Keratinocyte (primary cell): ENCODE results near the gene CAMK2D. TPM values are rescaled to one million over a fixed set of nuclear protein-coding genes. Genes with fewer than 3 reads are reported as not detected.

Experiments used
- DNase-seq: peaks from one replicate; pipeline ENCODE4 v3.0.0-alpha.2; 2011; ENCODE audit warnings: low read depth, missing footprints, low spot score
- FAIRE-seq: peaks from 2 replicates; lab custom pipeline; 2011; peaks lifted over from hg19 to GRCh38; lab: Jason Lieb, UNC
- H2AFZ ChIP-seq: 2 replicates; pipeline ENCODE4 v1.6.0; 2012; ENCODE audit warnings: low read length, control low read depth, inconsistent platforms; ENCODE audit not compliant: control insufficient read depth
- H3K27ac ChIP-seq: 2 replicates; pipeline ENCODE4 v1.5.1; 2011; ENCODE audit warnings: low read length; ENCODE audit not compliant: control insufficient read depth, insufficient read depth
- H3K27me3 ChIP-seq: 3 replicates; pipeline ENCODE4 v1.6.0; 2011; ENCODE audit warnings: low read length; ENCODE audit not compliant: control insufficient read depth, insufficient read depth; ENCODE audit errors: extremely low read depth
- H3K36me3 ChIP-seq, 2 experiments: 2 replicates in 1 of 2; 3 replicates in 1 of 2; pipeline ENCODE4 v1.5.1; 2011; ENCODE audit warnings: low read length in 2 of 2, mild to moderate bottlenecking in 1 of 2; ENCODE audit not compliant: control insufficient read depth in 2 of 2, insufficient read depth in 2 of 2; ENCODE audit errors: extremely low read depth in 1 of 2
- H3K4me1 ChIP-seq: 3 replicates; pipeline ENCODE4 v1.5.1; 2011; ENCODE audit warnings: low read length; ENCODE audit not compliant: control insufficient read depth, insufficient read depth; ENCODE audit errors: extremely low read depth
- H3K4me2 ChIP-seq: 3 replicates; pipeline ENCODE4 v1.6.0; 2011; ENCODE audit warnings: low read depth, low read length; ENCODE audit not compliant: control insufficient read depth, insufficient read depth; ENCODE audit errors: extremely low read depth
- H3K4me3 ChIP-seq, 3 experiments: fragments of 200-600 bp in 1 of 3; sonication (generic) in 1 of 3; 2 replicates in 2 of 3; 3 replicates in 1 of 3; pipeline ENCODE4 v1.5.1; 2011 to 2016; ENCODE audit warnings: low read length in 3 of 3, mild to moderate bottlenecking in 3 of 3, control low read depth in 2 of 3, inconsistent platforms in 1 of 3, low read depth in 1 of 3, mixed read lengths in 1 of 3, mixed run types in 1 of 3, moderate library complexity in 1 of 3; ENCODE audit not compliant: control insufficient read depth in 2 of 3, insufficient read depth in 2 of 3; ENCODE audit errors: extremely low read depth in 1 of 3
- H3K79me2 ChIP-seq: 2 replicates; pipeline ENCODE4 v1.6.0; 2012; ENCODE audit warnings: low read length; ENCODE audit not compliant: control insufficient read depth, insufficient read depth
- H3K9ac ChIP-seq: 3 replicates; pipeline ENCODE4 v1.6.0; 2011; ENCODE audit warnings: low read length; ENCODE audit not compliant: control insufficient read depth, insufficient read depth; ENCODE audit errors: extremely low read depth
- H3K9me1 ChIP-seq: 3 replicates; pipeline ENCODE4 v1.6.0; 2011; ENCODE audit warnings: low read length; ENCODE audit not compliant: control insufficient read depth, insufficient read depth; ENCODE audit errors: extremely low read depth
- H3K9me3 ChIP-seq: 2 replicates; pipeline ENCODE4 v1.5.1; 2012; ENCODE audit warnings: low read depth, low read length; ENCODE audit not compliant: control insufficient read depth
- H4K20me1 ChIP-seq: 3 replicates; pipeline ENCODE4 v1.6.0; 2011; ENCODE audit warnings: low read length; ENCODE audit not compliant: control insufficient read depth, insufficient read depth; ENCODE audit errors: extremely low read depth
- CTCF ChIP-seq, 3 experiments: IDR thresholded peaks in 1 of 3; conservative IDR thresholded peaks in 1 of 3; optimal IDR thresholded peaks in 1 of 3; 2 replicates in 2 of 3; 3 replicates in 1 of 3; pipeline versions ENCODE3 to v1.5.1; 2011; ENCODE audit warnings: low read length in 3 of 3, mild to moderate bottlenecking in 3 of 3, moderate library complexity in 2 of 3, control low read depth in 1 of 3, inconsistent platforms in 1 of 3; ENCODE audit not compliant: insufficient read depth in 2 of 3; ENCODE audit errors: extremely low read depth in 1 of 3
- EZH2 ChIP-seq: IDR thresholded peaks from one replicate; pipeline ENCODE4 v1.6.1; 2012; ENCODE audit warnings: inconsistent platforms, mild to moderate bottlenecking, low read length, moderate library complexity
- dilution Hi-C: fragments of 300-500 bp; cut with MboI; formaldehyde crosslinking; loops from one replicate; pipeline ENCODE4 v1.7.0; 2020; ENCODE audit warnings: low sequenced_read_pairs; ENCODE audit not compliant: extremely low pct_ligation_motif_present
- polyA plus RNA-seq, 5 experiments: library from polyadenylated mRNA; depleted of rRNA in 3 of 5; stranded (reverse) in 3 of 5; stranded (forward) in 1 of 5; unstranded in 1 of 5; fragments of >200 nt; gene quantifications; 1 replicate in 1 of 5; 2 replicates in 3 of 5; 3 replicates in 1 of 5; pipeline versions ENCODE4 v1.2.1 to v1.2.3, GENCODE V29; 2011 to 2012; ENCODE audit warnings: missing spikeins in 2 of 5, low read depth in 1 of 5, low replicate concordance in 1 of 5

The CAMK2D gene
- polyA plus RNA-seq, 1 donor (not counting 4 experiments of a cell fraction or from before 2014, with no cell fraction given): 18.8 TPM

GRCh38 chr4:113511944-113512343, 249.6 kb downstream of the CAMK2D start:
- Histone ChIP-seq H3K4me2 (no peak overlapping the region), H3K9me1 (no peaks in the 10 kb centered on the region), H3K27ac (no peak overlapping the region), H3K9ac (no peak overlapping the region), H3K36me3 (peaks cover 0 to 1% of the 10 kb centered on the region in 2 experiments), H3K4me3 (no peak overlapping the region), H2AFZ (no peak overlapping the region), H3K4me1 (no peaks in the 10 kb centered on the region), H4K20me1 (no peaks in the 10 kb centered on the region), H3K9me3 (no peaks in the 10 kb centered on the region), H3K27me3 (no peaks in the 10 kb centered on the region), H3K79me2 (no peaks in the 10 kb centered on the region)
- TF ChIP-seq EZH2 (no peak), CTCF (optimal IDR thresholded peaks at IDR 0.05 in 1 of 3, IDR thresholded peaks at IDR 0.05 in 1 of 3, conservative IDR thresholded peaks at IDR 0.05 in 1 of 3; ENCODE audit: extremely low read depth in 1 of 3, insufficient read depth in 2 of 3, low read length in 3 of 3) (no peak)
- dilution Hi-C loops: no loop called here
- DNase-seq (no peak), FAIRE-seq (no peak)

GRCh38 chr4:113509851-113510250, 251.7 kb downstream of the CAMK2D start:
- no peaks in the 10 kb centered on the region for H3K9me3 ChIP-seq
- no peaks in the 10 kb centered on the region for H3K9me1 ChIP-seq
- H3K9ac ChIP-seq: no peak overlapping the region
- H4K20me1 ChIP-seq: no peaks in the 10 kb centered on the region
- H3K4me3 ChIP-seq: no peak overlapping the region
- H3K4me1 ChIP-seq: no peaks in the 10 kb centered on the region
- no peak overlapping the region for H3K27ac ChIP-seq
- FAIRE-seq (no peak), DNase-seq (no peak)
- H3K36me3 ChIP-seq: no peaks in the 10 kb centered on the region
- dilution Hi-C loops: no loop called here
- no peak overlapping the region for H2AFZ ChIP-seq
- TF ChIP-seq CTCF (optimal IDR thresholded peaks at IDR 0.05 in 1 of 3, IDR thresholded peaks at IDR 0.05 in 1 of 3, conservative IDR thresholded peaks at IDR 0.05 in 1 of 3; ENCODE audit: extremely low read depth in 1 of 3, insufficient read depth in 2 of 3, low read length in 3 of 3) (no peak), EZH2 (no peak)
- no peaks in the 10 kb centered on the region for H3K79me2 ChIP-seq
- H3K4me2 ChIP-seq: no peak overlapping the region
- H3K27me3 ChIP-seq: no peaks in the 10 kb centered on the region
